WERI-Rb-1 (cell line): ENCODE measurements around the gene CRACDL.

Experiments used
- DNase-seq: peaks from one replicate; pipeline ENCODE4 v3.0.0-alpha.2; 2020
- H3K27ac ChIP-seq: fragments of 250-450 bp; sonication (Bioruptor Pico); 2 replicates; pipeline ENCODE4 v1.5.1; 2020; ENCODE audit warnings: mild to moderate bottlenecking, moderate library complexity
- H3K27me3 ChIP-seq: fragments of 250-450 bp; sonication (Bioruptor Pico); 2 replicates; pipeline ENCODE4 v1.5.1; 2021; ENCODE audit warnings: mild to moderate bottlenecking, low read depth, moderate library complexity; ENCODE audit not compliant: insufficient read depth, severe bottlenecking
- H3K36me3 ChIP-seq: fragments of 250-450 bp; sonication (Bioruptor Pico); 2 replicates; pipeline ENCODE4 v1.5.1; 2020; ENCODE audit warnings: mild to moderate bottlenecking, moderate library complexity
- H3K4me3 ChIP-seq: 2 replicates; pipeline ENCODE4 v1.5.1; 2011; ENCODE audit warnings: low read depth, mild to moderate bottlenecking, control low read depth, low read length
- H3K9me3 ChIP-seq: fragments of 250-450 bp; sonication (Bioruptor Pico); 2 replicates; pipeline ENCODE4 v1.5.1; 2021; ENCODE audit warnings: mild to moderate bottlenecking, moderate library complexity; ENCODE audit not compliant: severe bottlenecking
- CTCF ChIP-seq: IDR thresholded peaks from 2 replicates; pipeline ENCODE4 v1.5.1; 2011; ENCODE audit warnings: low read depth, mild to moderate bottlenecking, control low read depth, inconsistent platforms, low read length

The CRACDL gene

DNA sequence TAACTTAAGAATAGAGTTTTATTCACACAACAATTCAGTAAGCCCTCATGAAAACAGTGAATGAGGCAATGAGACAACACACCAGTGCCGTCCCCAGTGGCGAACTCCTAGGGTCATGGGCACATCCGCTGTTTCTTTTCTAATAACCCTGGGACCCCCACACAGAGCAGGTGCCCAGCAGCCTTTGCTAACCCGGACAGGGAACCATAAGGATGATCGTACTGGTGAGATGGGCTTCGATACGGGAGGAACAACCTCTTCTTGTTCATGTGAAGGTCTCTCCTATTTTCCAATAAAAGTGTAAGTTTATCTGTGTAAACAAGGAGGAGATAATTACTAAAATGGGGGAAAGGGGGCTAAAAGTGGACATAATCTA, 107.7 kb downstream of the CRACDL start:
- Histone ChIP-seq H3K9me3 (no peaks in the 10 kb centered on the region), H3K4me3 (no peak overlapping the region), H3K27me3 (no peaks in the 10 kb centered on the region), H3K36me3 (no peaks in the 10 kb centered on the region), H3K27ac (no peak overlapping the region)
- TF ChIP-seq CTCF = no peak
- no peak for DNase-seq

DNA sequence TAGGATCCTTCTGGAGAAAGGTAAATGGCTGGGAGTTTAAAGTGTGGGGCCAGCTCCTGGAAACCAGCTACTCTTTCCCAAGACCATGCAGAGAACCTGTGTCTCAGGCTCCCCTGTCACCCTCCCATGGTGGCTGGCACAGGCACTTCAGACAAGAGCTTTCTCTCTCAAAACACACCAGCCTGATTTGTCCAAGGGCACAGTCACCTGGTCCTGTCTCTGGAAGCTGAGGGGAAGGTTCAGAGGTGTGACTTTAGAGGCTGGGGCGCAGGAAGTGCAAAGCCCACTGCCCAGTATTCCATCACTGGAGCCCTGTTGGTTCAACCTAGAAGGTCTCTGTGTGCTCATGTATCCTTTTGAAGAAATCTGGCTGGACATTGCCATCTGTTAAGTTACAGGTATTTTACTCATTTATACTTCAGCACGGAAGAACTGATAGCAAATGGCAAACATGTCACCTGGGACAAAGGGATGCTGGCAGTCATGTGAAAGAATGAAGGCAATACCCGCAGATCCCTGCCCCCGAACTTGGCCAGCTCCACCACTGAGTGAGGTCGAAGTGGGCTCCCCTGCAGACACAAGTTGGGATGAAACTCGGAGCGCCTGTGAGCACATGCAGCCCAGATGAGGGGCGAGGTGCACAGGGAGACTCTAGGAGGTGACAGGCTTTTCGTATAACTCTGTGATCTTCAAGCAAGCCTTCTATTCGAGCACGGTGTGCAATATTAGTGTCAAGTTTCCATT, 108.2 kb downstream of the CRACDL start:
- H3K9me3 ChIP-seq = no peaks in the 10 kb centered on the region
- no peaks in the 10 kb centered on the region for H3K36me3 ChIP-seq
- H3K4me3 ChIP-seq = no peak overlapping the region
- no peak for DNase-seq
- TF ChIP-seq CTCF = no peak
- H3K27me3 ChIP-seq = no peaks in the 10 kb centered on the region
- no peak overlapping the region for H3K27ac ChIP-seq

DNA sequence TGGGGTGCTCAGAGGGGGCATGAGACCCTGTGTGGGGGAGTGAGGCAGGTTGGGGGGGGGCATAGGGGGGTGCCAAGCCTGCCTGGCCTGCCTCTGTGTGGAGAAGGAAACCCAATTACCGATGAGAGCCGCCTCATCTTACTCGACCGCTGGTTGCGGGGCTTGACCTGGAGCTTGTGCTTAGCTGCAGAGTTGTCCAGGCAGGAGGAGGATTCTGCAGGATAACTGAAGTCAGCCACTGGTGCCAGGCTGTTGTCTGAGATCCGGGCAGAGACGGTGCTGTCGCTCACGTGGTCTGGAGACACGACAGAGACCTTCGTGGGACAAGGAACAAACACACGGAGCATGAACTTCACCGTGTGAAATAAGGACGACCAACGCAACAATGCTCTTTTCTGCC, 109.2 kb downstream of the CRACDL start:
- DNase-seq = no peak
- TF ChIP-seq CTCF = no peak
- H3K36me3 ChIP-seq = no peaks in the 10 kb centered on the region

DNA sequence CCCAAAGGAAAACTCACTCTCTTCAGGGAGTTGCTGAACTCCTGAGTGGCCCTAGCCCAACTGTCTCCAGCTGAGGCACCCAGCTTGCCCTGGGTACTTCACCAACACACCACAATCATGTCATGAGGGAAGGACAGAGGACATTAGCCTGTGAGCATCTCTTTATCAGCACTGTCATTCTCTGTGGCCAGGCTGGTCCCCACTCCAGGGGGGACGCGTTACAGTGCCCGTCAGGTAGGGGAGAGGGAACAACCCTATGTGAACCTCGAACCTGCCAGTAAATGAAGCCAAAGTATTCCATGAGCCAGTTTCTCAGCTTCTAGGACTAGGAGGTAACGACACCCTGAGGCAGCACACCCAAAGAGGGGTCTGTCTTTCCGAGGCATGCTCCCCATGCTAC, 110.2 kb downstream of the CRACDL start:
- Histone ChIP-seq H3K27me3 (no peaks in the 10 kb centered on the region), H3K9me3 (no peaks in the 10 kb centered on the region), H3K27ac (no peak overlapping the region), H3K36me3 (no peaks in the 10 kb centered on the region), H3K4me3 (no peak overlapping the region)
- no peak for DNase-seq
- no peak for TF ChIP-seq CTCF

More for the DNA sequence above, 109.2 kb downstream of the CRACDL start:
- H3K27me3 ChIP-seq = no peaks in the 10 kb centered on the region
- no peak overlapping the region for H3K27ac ChIP-seq
- no peak overlapping the region for H3K4me3 ChIP-seq
- H3K9me3 ChIP-seq = no peaks in the 10 kb centered on the region

DNA sequence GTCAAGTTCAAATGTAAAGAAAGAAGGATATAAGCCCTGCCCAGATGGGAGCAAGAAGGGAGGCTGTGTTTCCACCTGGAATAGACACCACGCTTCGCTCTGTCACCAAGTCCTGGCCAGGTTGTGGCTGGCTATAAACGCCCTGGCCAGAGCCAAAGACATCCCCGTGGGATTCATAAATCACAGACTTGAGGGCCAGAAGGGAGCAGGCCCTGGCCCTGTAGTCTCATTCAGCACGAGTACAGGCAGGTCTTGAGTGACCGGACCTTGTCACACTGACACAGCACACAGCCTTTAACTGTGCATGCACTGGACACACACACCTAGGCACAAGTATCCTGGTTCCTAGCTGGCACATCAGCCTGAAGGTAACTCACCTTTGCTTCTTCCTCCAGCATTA, 110.6 kb downstream of the CRACDL start:
- no peaks in the 10 kb centered on the region for H3K27me3 ChIP-seq
- TF ChIP-seq CTCF = no peak

DNA sequence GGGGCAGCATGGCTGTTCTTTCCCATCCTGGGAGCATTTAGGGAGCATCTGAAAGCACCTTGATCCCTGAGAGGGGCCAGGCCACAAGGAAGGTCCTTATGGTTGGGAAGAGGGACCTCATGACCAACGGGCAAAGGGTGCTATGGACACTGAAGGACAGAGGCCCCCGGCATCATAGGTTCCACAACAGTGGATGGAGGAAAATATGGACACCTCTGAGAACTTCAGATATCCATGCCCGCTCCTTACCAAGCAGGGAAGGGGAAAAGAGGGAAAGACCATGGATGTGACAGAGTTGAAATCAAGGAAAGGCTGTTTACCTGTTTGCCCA, 111.0 kb downstream of the CRACDL start:
- no peak for TF ChIP-seq CTCF
- DNase-seq = no peak
- Histone ChIP-seq H3K27me3 (no peaks in the 10 kb centered on the region), H3K4me3 (no peak overlapping the region), H3K9me3 (no peaks in the 10 kb centered on the region), H3K27ac (no peak overlapping the region), H3K36me3 (no peaks in the 10 kb centered on the region)

More for the DNA sequence above, 110.6 kb downstream of the CRACDL start:
- no peaks in the 10 kb centered on the region for H3K36me3 ChIP-seq
- H3K4me3 ChIP-seq = no peak overlapping the region
- no peak overlapping the region for H3K27ac ChIP-seq
- no peak for DNase-seq
- H3K9me3 ChIP-seq = no peaks in the 10 kb centered on the region
